ENCODE measurements around the gene KCNK4. TPM values are rescaled to one million over a fixed set of nuclear protein-coding genes. Genes with fewer than 3 reads are reported as not detected.
A peak's percentile ranks its signal among the peaks of the same experiment; 100 is the strongest.

Gene KCNK4
- total and polyA plus RNA-seq, 12 donors: not detected

- peaks cover 23 to 57% (median 49%) of the 10 kb centered on the region in 9 donors for H3K4me1 ChIP-seq
- no peak for TF ChIP-seq CTCF (IDR thresholded peaks at IDR 0.05)
- 59 to 63% methylated on average over 5 of the region's 5 CpGs for WGBS, 2 donors
- H3K36me3 ChIP-seq: peaks cover 0 to 16% (median 0%) of the 10 kb centered on the region in 9 donors
- peak overlapping the region in 9 of 10 donors; percentile 90 to 98 (median 96) for H3K27ac ChIP-seq
- H3K9me3 ChIP-seq: no peaks in the 10 kb centered on the region
- intact Hi-C loops (cut with DNase I): loop anchor here in 6 of 10 donors (2.0 to 5.0 kb wide), 7 partner anchors 19 to 102 kb away; partner anchors contain the start of genes BAD (in 2 of the 6), GPR137 (in 2 of the 6), PPP1R14B (in 2 of the 6) and FERMT3 (in 1 of the 6)
- DNase-seq (no peak), ATAC-seq (no peak)
- H3K4me3 ChIP-seq: peak overlapping the region in 8 of 10 donors; percentile 54 to 93 (median 77)
- peaks cover 0 to 31% (median 26%) of the 10 kb centered on the region in 7 donors for H3K27me3 ChIP-seq
Observed at GRCh38 chr11:64304032-64304315, 12.9 kb downstream of the KCNK4 start.

GRCh38 chr11:64304316-64305072 lies 13.4 kb downstream of the KCNK4 start:
- Histone ChIP-seq H3K4me3 (peak overlapping the region; percentile 36 to 93 (median 75)), H3K36me3 (peaks cover 0 to 18% (median 0%) of the 10 kb centered on the region in 9 donors), H3K27me3 (peaks cover 0 to 25% (median 20%) of the 10 kb centered on the region in 7 donors), H3K4me1 (peaks cover 18 to 55% (median 44%) of the 10 kb centered on the region in 9 donors), H3K27ac (peak overlapping the region; percentile 90 to 98 (median 96)), H3K9me3 (no peaks in the 10 kb centered on the region)
- 1% methylated on average over 46 of the region's 46 CpGs for WGBS, 2 donors
- intact Hi-C loops (cut with DNase I): loop anchor here in 6 of 10 donors (1.0 to 5.0 kb wide), 8 partner anchors 13 to 102 kb away; partner anchors contain the start of genes BAD (in 2 of the 6), GPR137 (in 2 of the 6), PPP1R14B (in 2 of the 6) and FERMT3 (in 1 of the 6)
- ATAC-seq: peak; percentile 26 to 77 (median 60)
- peak; percentile 84 to 96 (median 91) for TF ChIP-seq CTCF (IDR thresholded peaks at IDR 0.05)
- peak; percentile 93 to 94 for DNase-seq

- TF ChIP-seq CTCF (IDR thresholded peaks at IDR 0.05): no peak
- Histone ChIP-seq H3K9me3 (no peaks in the 10 kb centered on the region), H3K4me3 (peak within 1 kb of the TSS; percentile 63 to 93 (median 76)), H3K27me3 (peaks cover 0 to 19% (median 14%) of the 10 kb centered on the region in 7 donors), H3K4me1 (peaks cover 12 to 49% (median 37%) of the 10 kb centered on the region in 9 donors), H3K27ac (peak within 1 kb of the TSS; percentile 90 to 98 (median 96)), H3K36me3 (peaks cover 0 to 18% (median 0%) of the 10 kb centered on the region in 9 donors)
- DNase-seq (peak; percentile 99 to 100), ATAC-seq (peak; percentile 85 to 94 (median 90))
- intact Hi-C loops (cut with DNase I): loop anchor here in 2 of 10 donors (1.0 to 2.0 kb wide), 4 partner anchors 12 to 58 kb away; partner anchors contain the start of genes BAD (in 2 of the 2), GPR137 (in 2 of the 2), PPP1R14B (in 1 of the 2) and TRMT112 (in 1 of the 2)
- 0 to 1% methylated on average over 46 to 72 of the region's 81 CpGs for WGBS, 2 donors
Observed at GRCh38 chr11:64305075-64305690, 14.1 kb downstream of the KCNK4 start, which contains the start of gene ESRRA. ESRRA (plus strand) TSS chr11:64305524; CDS start chr11:64307180, 1,656 bp downstream.

Measured in heart right ventricle (tissue), 16 donors.